Fibroblast of lung (primary cell): ENCODE measurements around the gene RNPEPL1.

ENCODE experiments used
- EZH2 ChIP-seq: IDR thresholded peaks from 2 replicates; pipeline ENCODE4 v1.5.1; 2012; ENCODE audit warnings: low read length, control low read depth, mild to moderate bottlenecking; ENCODE audit errors: missing control alignments
- TF ChIP-seq, protein P1 (sequence below), 2 donors: IDR thresholded peaks in 1 of 2; conservative IDR thresholded peaks in 1 of 2; 1 replicate in 1 of 2; 2 replicates in 1 of 2; pipeline ENCODE4 v1.5.1; 2011 to 2012; ENCODE audit warnings: low read length in 2 of 2, control low read depth in 1 of 2, inconsistent platforms in 1 of 2, low read depth in 1 of 2, mild to moderate bottlenecking in 1 of 2

DNA sequence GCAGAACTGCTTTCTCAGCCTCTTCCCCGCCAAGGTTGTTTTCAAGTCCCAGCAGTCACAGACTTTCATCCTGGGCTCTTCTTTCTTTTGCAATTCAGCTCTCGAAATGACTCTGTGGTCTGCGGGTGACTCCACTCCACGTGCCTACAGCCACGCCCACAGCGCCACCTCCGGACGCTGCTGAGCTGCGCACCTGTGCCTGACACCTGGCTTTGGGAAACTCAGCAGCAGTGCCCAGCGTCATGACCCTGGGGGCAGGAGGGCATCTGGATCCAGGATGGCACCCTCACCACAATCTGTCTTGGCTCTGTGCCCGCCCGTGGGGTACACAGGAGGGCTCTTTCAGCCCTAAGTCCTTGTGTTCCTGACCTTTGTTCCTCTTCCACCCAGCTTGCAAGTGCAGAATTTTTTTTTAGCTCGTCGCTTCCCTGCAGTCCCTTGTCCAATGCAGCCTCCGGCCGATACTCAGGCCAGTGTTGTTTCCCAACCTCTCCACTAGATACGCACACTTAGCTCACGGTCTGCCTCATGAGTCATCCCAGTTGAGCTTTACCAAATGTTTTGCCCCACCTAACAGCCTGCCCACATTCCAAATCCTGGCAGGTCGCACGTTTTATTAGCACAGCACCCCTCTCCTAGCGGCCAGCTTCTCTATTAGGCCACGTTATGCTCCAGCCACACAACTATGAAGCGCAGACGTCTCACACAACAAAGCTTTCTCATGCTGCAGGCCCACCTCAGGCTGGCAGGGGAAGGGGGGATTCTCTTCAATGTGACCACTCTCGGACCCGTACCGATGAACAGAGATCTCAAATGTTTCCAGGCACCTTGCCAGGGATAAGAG is 11.7 kb downstream of the RNPEPL1 start:
- TF ChIP-seq, protein P1, sequence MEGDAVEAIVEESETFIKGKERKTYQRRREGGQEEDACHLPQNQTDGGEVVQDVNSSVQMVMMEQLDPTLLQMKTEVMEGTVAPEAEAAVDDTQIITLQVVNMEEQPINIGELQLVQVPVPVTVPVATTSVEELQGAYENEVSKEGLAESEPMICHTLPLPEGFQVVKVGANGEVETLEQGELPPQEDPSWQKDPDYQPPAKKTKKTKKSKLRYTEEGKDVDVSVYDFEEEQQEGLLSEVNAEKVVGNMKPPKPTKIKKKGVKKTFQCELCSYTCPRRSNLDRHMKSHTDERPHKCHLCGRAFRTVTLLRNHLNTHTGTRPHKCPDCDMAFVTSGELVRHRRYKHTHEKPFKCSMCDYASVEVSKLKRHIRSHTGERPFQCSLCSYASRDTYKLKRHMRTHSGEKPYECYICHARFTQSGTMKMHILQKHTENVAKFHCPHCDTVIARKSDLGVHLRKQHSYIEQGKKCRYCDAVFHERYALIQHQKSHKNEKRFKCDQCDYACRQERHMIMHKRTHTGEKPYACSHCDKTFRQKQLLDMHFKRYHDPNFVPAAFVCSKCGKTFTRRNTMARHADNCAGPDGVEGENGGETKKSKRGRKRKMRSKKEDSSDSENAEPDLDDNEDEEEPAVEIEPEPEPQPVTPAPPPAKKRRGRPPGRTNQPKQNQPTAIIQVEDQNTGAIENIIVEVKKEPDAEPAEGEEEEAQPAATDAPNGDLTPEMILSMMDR (conservative IDR thresholded peaks at IDR 0.05 in 1 of 2, IDR thresholded peaks at IDR 0.05 in 1 of 2; ENCODE audit: low read depth in 1 of 2, low read length in 2 of 2), result peak in 1 of 2 donors; percentile 20
- TF ChIP-seq EZH2, result no peak
